Neural cell (in vitro differentiated cells): ENCODE measurements around the gene BAIAP2L1. TPM values are rescaled to one million over a fixed set of nuclear protein-coding genes. Genes with fewer than 3 reads are reported as not detected.

ENCODE experiments used
- H2AFZ ChIP-seq: fragments of 200-600, 300-800 bp; sonication (generic), shearing (Covaris generic); 2 replicates; pipeline ENCODE4 v1.6.0; 2014; ENCODE audit warnings: low read depth, mild to moderate bottlenecking, antibody characterized with exemption, low read length, moderate library complexity
- H3F3A ChIP-seq: fragments of 200-600 bp; shearing (Covaris generic); 2 replicates; pipeline ENCODE4 v1.6.1; 2016; ENCODE audit warnings: mild to moderate bottlenecking, moderate library complexity, mixed read lengths, antibody characterized with exemption, low read length; ENCODE audit not compliant: insufficient read depth, poor library complexity, severe bottlenecking
- H3K27ac ChIP-seq: fragments of 200-600, 300-800 bp; sonication (generic), shearing (Covaris generic); 2 replicates; pipeline ENCODE4 v1.5.1; 2014; ENCODE audit warnings: mild to moderate bottlenecking, low read length, moderate library complexity
- H3K27me3 ChIP-seq: fragments of 300-800, 200-600 bp; sonication (generic), shearing (Covaris generic); 2 replicates; pipeline ENCODE4 v1.6.0; 2014; ENCODE audit warnings: mild to moderate bottlenecking, low read depth, low read length, moderate library complexity; ENCODE audit not compliant: insufficient read depth
- H3K36me3 ChIP-seq: fragments of 300-800, 200-600 bp; sonication (generic), shearing (Covaris generic); 2 replicates; pipeline ENCODE4 v1.5.1; 2014; ENCODE audit warnings: mild to moderate bottlenecking, antibody characterized with exemption, low read length, moderate library complexity; ENCODE audit not compliant: insufficient read depth
- H3K4me2 ChIP-seq: fragments of 300-800, 200-600 bp; sonication (generic), shearing (Covaris generic); 2 replicates; pipeline ENCODE4 v1.6.0; 2014; ENCODE audit warnings: mild to moderate bottlenecking, low read length
- H3K4me3 ChIP-seq: fragments of 300-800, 200-600 bp; sonication (generic), shearing (Covaris generic); 2 replicates; pipeline ENCODE4 v1.5.1; 2014; ENCODE audit warnings: mild to moderate bottlenecking, low read length, moderate library complexity
- H3K79me2 ChIP-seq: fragments of 200-600 bp; shearing (Covaris generic); replicated peaks from 2 replicates; pipeline ENCODE4 v1.6.0; 2014; ENCODE audit warnings: mild to moderate bottlenecking, low read length, moderate library complexity; ENCODE audit not compliant: insufficient read depth
- H3K9ac ChIP-seq: fragments of 300-800, 200-600 bp; sonication (generic), shearing (Covaris generic); 2 replicates; pipeline ENCODE4 v1.6.1; 2016; ENCODE audit warnings: mild to moderate bottlenecking, low read length, mixed read lengths
- H3K9me2 ChIP-seq: fragments of 200-600 bp; shearing (Covaris generic); 2 replicates; pipeline ENCODE4 v1.6.1; 2016; ENCODE audit warnings: mild to moderate bottlenecking, low read length, mixed read lengths; ENCODE audit not compliant: insufficient read depth
- H3K9me3 ChIP-seq: fragments of 200-600, 300-800 bp; sonication (generic), shearing (Covaris generic); 2 replicates; pipeline ENCODE4 v1.6.1; 2016; ENCODE audit warnings: mild to moderate bottlenecking, mixed run types, low read length, moderate library complexity, mixed read lengths
- H4K20me1 ChIP-seq: fragments of 200-600 bp; shearing (Covaris generic); 2 replicates; pipeline ENCODE4 v1.6.1; 2016; ENCODE audit warnings: mild to moderate bottlenecking, mixed run types; ENCODE audit not compliant: insufficient read depth
- CTCF ChIP-seq: fragments of 450-650 bp; IDR thresholded peaks from 2 replicates; pipeline ENCODE4 v1.5.1; 2014; ENCODE audit warnings: antibody characterized with exemption, mild to moderate bottlenecking, moderate library complexity; ENCODE audit not compliant: poor library complexity, severe bottlenecking
- EP300 ChIP-seq: fragments of 450-650 bp; conservative IDR thresholded peaks from 2 replicates; pipeline ENCODE4 v1.6.1; 2014; ENCODE audit warnings: antibody characterized with exemption, mild to moderate bottlenecking, moderate library complexity; ENCODE audit not compliant: poor library complexity, severe bottlenecking
- EZH2 ChIP-seq: fragments of 200-600, 300-800 bp; shearing (Covaris generic), sonication (generic); IDR thresholded peaks from 2 replicates; pipeline ENCODE4 v1.6.1; 2014; ENCODE audit warnings: antibody characterized with exemption, low read length, borderline replicate concordance, mild to moderate bottlenecking; ENCODE audit not compliant: insufficient read depth, poor library complexity, severe bottlenecking
- MXI1 ChIP-seq: fragments of 450-650 bp; conservative IDR thresholded peaks from 2 replicates; pipeline ENCODE4 v1.6.1; 2014; ENCODE audit warnings: antibody characterized with exemption, mild to moderate bottlenecking; ENCODE audit not compliant: poor library complexity, severe bottlenecking
- POLR2AphosphoS5 ChIP-seq: IDR thresholded peaks from 2 replicates; pipeline ENCODE4 v1.6.1; 2012
- RAD21 ChIP-seq: fragments of 450-650 bp; conservative IDR thresholded peaks from 2 replicates; pipeline ENCODE4 v1.6.1; 2014; ENCODE audit warnings: antibody characterized with exemption, mild to moderate bottlenecking, moderate library complexity
- REST ChIP-seq: IDR thresholded peaks from 2 replicates; pipeline ENCODE4 v1.6.1; 2012; ENCODE audit warnings: borderline replicate concordance
- SMC3 ChIP-seq: fragments of 450-650 bp; conservative IDR thresholded peaks from 2 replicates; pipeline ENCODE4 v1.6.1; 2014; ENCODE audit warnings: antibody characterized with exemption, mild to moderate bottlenecking, moderate library complexity; ENCODE audit not compliant: poor library complexity
- TAF1 ChIP-seq: IDR thresholded peaks from 2 replicates; pipeline ENCODE4 v1.6.1; 2012; ENCODE audit warnings: low read depth
- polyA plus RNA-seq: library from polyadenylated mRNA; depleted of rRNA; stranded (reverse); fragments of >200 nt; gene quantifications from 2 replicates; pipeline ENCODE4 v1.2.3, GENCODE V29; 2014

BAIAP2L1 gene
- polyA plus RNA-seq, 1 donor from 2014 or later = not detected

- H3K4me3 ChIP-seq = no peak overlapping the region
- no peak for TF ChIP-seq REST
These were observed 28.9 kb upstream of the BAIAP2L1 start for GRCh38 chr7:98429799-98430198.

GRCh38 chr7:98423043-98423442, 22.2 kb upstream of the BAIAP2L1 start:
- H3K27me3 ChIP-seq = no peaks in the 10 kb centered on the region
- TF ChIP-seq MXI1 = no peak
- TF ChIP-seq POLR2AphosphoS5 = no peak
- no peak for TF ChIP-seq EZH2
- no peak for TF ChIP-seq CTCF
- TF ChIP-seq REST = no peak
- no peak for TF ChIP-seq SMC3
- TF ChIP-seq TAF1 = no peak
- TF ChIP-seq RAD21 = no peak
- no peak for TF ChIP-seq EP300
- H3F3A ChIP-seq = no peaks in the 10 kb centered on the region
- no peaks in the 10 kb centered on the region for H4K20me1 ChIP-seq
- H3K4me3 ChIP-seq = no peak overlapping the region
- H3K9ac ChIP-seq = no peak overlapping the region
- no peaks in the 10 kb centered on the region for H3K9me2 ChIP-seq
- H3K4me2 ChIP-seq = no peak overlapping the region
- no peak overlapping the region for H3K27ac ChIP-seq
- H3K79me2 ChIP-seq = no peaks in the 10 kb centered on the region
- no peaks in the 10 kb centered on the region for H3K36me3 ChIP-seq
- H3K9me3 ChIP-seq = no peaks in the 10 kb centered on the region
- no peak overlapping the region for H2AFZ ChIP-seq

More at GRCh38 chr7:98429799-98430198, 28.9 kb upstream of the BAIAP2L1 start:
- Histone ChIP-seq H3K9me2 (no peaks in the 10 kb centered on the region), H3K9ac (no peak overlapping the region), H3K4me2 (no peak overlapping the region), H3K27ac (no peak overlapping the region), H3K36me3 (no peaks in the 10 kb centered on the region), H3K79me2 (no peaks in the 10 kb centered on the region), H2AFZ (no peak overlapping the region), H4K20me1 (no peaks in the 10 kb centered on the region), H3K9me3 (no peaks in the 10 kb centered on the region), H3F3A (no peaks in the 10 kb centered on the region), H3K27me3 (no peaks in the 10 kb centered on the region)
